ENCODE results near the gene KIAA1217.

DNA sequence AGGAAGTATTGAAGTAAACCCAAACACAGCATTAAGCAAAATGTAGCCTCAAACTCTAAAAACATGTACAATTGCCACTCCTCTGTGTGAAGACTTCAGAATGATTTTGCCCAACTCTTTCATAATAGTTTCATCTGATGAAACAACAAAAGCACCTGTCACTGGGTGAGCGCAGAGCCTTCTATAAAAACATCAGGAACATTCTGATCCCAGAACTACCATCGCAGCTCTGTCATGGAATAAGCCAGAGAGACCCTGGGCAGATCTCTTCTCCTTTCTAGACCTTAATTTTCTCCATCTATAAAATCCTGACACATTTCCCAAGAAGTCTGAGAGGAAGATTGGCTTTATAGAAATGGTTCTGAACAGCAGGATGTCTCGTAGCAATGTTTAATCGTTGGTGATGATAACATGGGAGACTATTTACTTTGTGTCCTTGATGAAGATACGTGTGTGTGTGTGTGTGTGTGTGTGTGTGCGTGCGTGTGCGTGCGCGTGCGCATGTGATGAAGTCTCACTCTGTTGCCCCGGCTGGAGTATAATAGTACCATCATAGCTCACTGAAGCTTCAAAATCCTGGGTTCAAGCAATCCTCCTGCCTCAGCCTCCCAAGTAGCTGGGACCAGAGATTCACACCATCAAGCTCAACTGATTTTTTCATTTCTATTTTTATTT, 198.0 kb downstream of the KIAA1217 start:
- TF ChIP-seq, protein P1, sequence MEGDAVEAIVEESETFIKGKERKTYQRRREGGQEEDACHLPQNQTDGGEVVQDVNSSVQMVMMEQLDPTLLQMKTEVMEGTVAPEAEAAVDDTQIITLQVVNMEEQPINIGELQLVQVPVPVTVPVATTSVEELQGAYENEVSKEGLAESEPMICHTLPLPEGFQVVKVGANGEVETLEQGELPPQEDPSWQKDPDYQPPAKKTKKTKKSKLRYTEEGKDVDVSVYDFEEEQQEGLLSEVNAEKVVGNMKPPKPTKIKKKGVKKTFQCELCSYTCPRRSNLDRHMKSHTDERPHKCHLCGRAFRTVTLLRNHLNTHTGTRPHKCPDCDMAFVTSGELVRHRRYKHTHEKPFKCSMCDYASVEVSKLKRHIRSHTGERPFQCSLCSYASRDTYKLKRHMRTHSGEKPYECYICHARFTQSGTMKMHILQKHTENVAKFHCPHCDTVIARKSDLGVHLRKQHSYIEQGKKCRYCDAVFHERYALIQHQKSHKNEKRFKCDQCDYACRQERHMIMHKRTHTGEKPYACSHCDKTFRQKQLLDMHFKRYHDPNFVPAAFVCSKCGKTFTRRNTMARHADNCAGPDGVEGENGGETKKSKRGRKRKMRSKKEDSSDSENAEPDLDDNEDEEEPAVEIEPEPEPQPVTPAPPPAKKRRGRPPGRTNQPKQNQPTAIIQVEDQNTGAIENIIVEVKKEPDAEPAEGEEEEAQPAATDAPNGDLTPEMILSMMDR (IDR thresholded peaks at IDR 0.05; ENCODE audit: low read depth, low read length): no peak
- no peak for TF ChIP-seq EZH2phosphoT487 (IDR thresholded peaks at IDR 0.05; ENCODE audit: low read depth)
